AG08395 (cell line): ENCODE data around the gene SCN1B.

Experiments
- DNase-seq: peaks from one replicate; pipeline ENCODE4 v3.0.0; 2012; ENCODE audit warnings: mixed read lengths, low spot score

Gene SCN1B

GRCh38 chr19:35053667-35054293, 23.5 kb downstream of the SCN1B start:
- DNase-seq = no peak

- DNase-seq = no peak
Measured at GRCh38 chr19:35054626-35055025, 24.4 kb downstream of the SCN1B start.

- DNase-seq = no peak
Measured at GRCh38 chr19:35055715-35056179, 25.5 kb downstream of the SCN1B start.

GRCh38 chr19:35056513-35057063, 26.3 kb downstream of the SCN1B start:
- DNase-seq = no peak

- DNase-seq = no peak
Measured at GRCh38 chr19:35058370-35058769, 28.1 kb downstream of the SCN1B start.

GRCh38 chr19:35059006-35059798, 28.9 kb downstream of the SCN1B start:
- no peak for DNase-seq

- no peak for DNase-seq
Measured at GRCh38 chr19:35059799-35060091, 29.5 kb downstream of the SCN1B start.

- no peak for DNase-seq
Measured at GRCh38 chr19:35060160-35060855, 30.0 kb downstream of the SCN1B start.

GRCh38 chr19:35061583-35062373, 31.5 kb downstream of the SCN1B start:
- no peak for DNase-seq

GRCh38 chr19:35062942-35063341, 32.7 kb downstream of the SCN1B start:
- DNase-seq = no peak

GRCh38 chr19:35063940-35064818, 33.9 kb downstream of the SCN1B start:
- peak; percentile 76 for DNase-seq

- DNase-seq = no peak
Measured at GRCh38 chr19:35065574-35065973, 35.3 kb downstream of the SCN1B start.

GRCh38 chr19:35066121-35066520, 35.9 kb downstream of the SCN1B start:
- no peak for DNase-seq

- DNase-seq = peak; percentile 91
Measured at GRCh38 chr19:35066691-35067563, 36.7 kb downstream of the SCN1B start.

GRCh38 chr19:35068941-35069634, 38.8 kb downstream of the SCN1B start:
- no peak for DNase-seq

- DNase-seq = no peak
Measured at GRCh38 chr19:35069696-35070095, 39.4 kb downstream of the SCN1B start.

GRCh38 chr19:35070471-35070870, 40.2 kb downstream of the SCN1B start:
- no peak for DNase-seq

- DNase-seq = no peak
Measured at GRCh38 chr19:35073516-35073915, 43.2 kb downstream of the SCN1B start.

- DNase-seq = no peak
Measured at GRCh38 chr19:35073941-35074340, 43.7 kb downstream of the SCN1B start.
